ENCODE results near the gene MORF4L1. TPM values are rescaled to one million over a fixed set of nuclear protein-coding genes. Genes with fewer than 3 reads are reported as not detected.

Gene MORF4L1
- total RNA-seq, 4 donors from 2014 or later, result 118 to 178 (median 141) TPM

DNA sequence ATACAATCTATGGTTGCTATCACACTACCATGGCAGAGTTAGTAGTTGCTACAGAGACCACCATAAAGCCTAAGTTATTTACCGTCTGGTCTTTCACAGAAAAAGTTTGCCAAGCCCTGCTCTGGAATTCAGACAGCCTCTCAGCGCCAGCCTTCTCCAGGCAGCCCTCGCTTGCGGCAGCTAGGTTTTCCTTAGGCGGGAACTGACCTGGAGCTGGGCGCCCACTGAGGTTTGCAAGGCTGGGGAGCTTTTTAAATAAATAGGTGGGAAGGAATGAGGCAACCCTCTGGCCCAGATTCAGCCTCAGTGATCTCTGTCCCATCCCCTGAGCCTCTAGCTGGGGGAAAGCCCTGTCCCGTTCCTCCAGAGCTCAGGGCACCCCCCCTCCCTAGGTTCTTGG lies 71.0 kb downstream of the MORF4L1 start:
- WGBS, 2 donors, result 64 to 65% methylated on average over 7 of the region's 7 CpGs
- no peak for DNase-seq (ENCODE audit: low spot score in 2 of 2)
- no peak for TF ChIP-seq POLR2A (IDR thresholded peaks at IDR 0.05)
- TF ChIP-seq, protein P1, sequence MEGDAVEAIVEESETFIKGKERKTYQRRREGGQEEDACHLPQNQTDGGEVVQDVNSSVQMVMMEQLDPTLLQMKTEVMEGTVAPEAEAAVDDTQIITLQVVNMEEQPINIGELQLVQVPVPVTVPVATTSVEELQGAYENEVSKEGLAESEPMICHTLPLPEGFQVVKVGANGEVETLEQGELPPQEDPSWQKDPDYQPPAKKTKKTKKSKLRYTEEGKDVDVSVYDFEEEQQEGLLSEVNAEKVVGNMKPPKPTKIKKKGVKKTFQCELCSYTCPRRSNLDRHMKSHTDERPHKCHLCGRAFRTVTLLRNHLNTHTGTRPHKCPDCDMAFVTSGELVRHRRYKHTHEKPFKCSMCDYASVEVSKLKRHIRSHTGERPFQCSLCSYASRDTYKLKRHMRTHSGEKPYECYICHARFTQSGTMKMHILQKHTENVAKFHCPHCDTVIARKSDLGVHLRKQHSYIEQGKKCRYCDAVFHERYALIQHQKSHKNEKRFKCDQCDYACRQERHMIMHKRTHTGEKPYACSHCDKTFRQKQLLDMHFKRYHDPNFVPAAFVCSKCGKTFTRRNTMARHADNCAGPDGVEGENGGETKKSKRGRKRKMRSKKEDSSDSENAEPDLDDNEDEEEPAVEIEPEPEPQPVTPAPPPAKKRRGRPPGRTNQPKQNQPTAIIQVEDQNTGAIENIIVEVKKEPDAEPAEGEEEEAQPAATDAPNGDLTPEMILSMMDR (IDR thresholded peaks at IDR 0.05), result no peak
- no peak overlapping the region for H3K4me3 ChIP-seq (ENCODE audit: low read depth, poor library complexity, severe bottlenecking)
- intact Hi-C loops (cut with DNase I; ENCODE audit: low total_unique reads), result no loop called here

DNA sequence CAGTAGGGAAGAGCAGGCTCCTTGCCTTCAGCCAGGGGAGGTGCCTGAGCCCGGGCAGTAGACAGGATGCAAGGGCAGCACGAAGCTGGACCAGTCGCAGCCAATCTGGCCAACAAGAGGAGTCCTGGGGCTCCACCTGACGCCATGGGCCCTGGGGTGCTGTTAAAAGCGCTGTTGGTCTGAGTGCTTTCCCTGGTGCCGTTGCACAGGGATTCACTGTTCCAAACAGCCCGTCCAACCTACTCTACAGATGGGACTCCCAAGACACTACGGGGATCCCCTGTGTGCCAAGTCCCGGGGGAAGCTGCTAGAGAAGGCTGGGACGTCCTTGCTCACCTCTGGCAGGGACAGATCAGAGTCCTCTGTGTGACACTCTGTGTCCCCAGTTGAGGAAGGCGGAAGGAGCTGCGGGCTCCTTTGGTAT lies 71.5 kb downstream of the MORF4L1 start:
- DNase-seq (ENCODE audit: low spot score in 2 of 2), result no peak
- intact Hi-C loops (cut with DNase I; ENCODE audit: low total_unique reads), result no loop called here
- 23 to 36% methylated on average over 11 to 12 of the region's 12 CpGs for WGBS, 2 donors
- no peak for TF ChIP-seq POLR2A (IDR thresholded peaks at IDR 0.05)
- peak overlapping the region; percentile 80 for H3K4me3 ChIP-seq (ENCODE audit: low read depth, poor library complexity, severe bottlenecking)

DNA sequence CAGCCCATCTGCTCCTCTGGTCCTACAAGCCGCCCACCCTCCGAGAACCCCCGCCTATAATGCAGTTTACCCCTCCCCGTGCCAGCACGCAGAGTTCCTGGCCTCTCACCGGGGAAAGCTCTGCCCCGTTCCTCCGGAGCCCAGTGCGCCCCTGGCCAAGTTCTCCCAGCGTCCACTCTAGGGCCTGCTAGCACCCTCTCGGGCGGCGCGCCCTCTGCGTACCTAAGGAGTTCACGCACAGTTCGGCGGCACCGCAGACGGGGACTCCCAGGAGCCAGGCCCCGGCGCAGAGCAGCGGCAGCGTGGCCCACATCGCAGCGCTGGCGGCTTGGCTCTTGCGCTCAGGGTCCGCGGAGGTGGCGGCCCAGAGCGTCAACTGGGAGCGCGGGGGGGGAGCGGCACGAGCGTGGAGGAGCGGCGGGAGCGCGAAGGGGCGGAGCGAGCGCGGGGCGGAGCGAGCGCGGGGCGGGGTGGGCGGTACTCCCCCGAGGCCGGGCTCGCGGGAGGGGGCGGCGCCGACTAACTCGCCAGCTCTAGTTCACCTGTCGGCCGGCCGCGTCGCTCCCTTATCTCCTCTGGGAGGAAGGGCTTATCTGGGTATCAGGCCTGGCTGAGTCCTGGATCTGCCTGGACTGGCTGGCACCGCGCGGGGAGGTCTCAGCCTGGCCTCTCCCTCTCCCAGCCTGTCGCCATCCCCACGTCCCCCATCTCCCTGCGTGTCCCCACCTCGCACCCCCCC lies 72.1 kb downstream of the MORF4L1 start, which contains the start of gene CTSH:
TSS of gene CTSH (minus strand) at position 378 of the 739 bp plus-strand sequence. CDS start at position 313, 65 bp downstream.
- intact Hi-C loops (cut with DNase I; ENCODE audit: low total_unique reads), result no loop called here
- WGBS, 2 donors, result 2 to 3% methylated on average over 23 to 41 of the region's 71 CpGs
- no peak for TF ChIP-seq POLR2A (IDR thresholded peaks at IDR 0.05)
- TF ChIP-seq, protein P1 (IDR thresholded peaks at IDR 0.05), result no peak
- DNase-seq (ENCODE audit: low spot score in 2 of 2), result peak in 1 of 2 donors; percentile 94
- H3K4me3 ChIP-seq (ENCODE audit: low read depth, poor library complexity, severe bottlenecking), result peak within 1 kb of the TSS; percentile 80

DNA sequence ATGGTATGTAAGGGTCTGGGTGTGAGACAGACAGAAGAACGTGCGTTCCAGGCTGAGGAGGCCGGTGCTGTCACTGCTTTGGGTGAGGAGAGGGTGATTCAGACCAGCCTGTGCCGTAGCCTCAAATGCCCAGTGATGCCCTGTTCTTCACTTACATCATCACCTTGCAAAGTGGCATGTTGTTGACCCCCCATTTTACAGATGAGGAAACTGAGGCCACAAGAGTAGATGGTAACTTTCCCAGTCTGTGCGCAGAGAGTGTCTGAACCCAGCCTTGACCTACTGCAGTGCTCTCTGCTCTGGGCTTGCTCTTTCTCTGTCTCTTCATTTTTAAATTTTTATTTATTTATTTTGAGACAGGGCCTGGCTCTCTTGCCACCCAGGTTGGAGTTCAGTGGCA lies 73.8 kb downstream of the MORF4L1 start:
- TF ChIP-seq POLR2A (IDR thresholded peaks at IDR 0.05), result no peak
- TF ChIP-seq, protein P1 (IDR thresholded peaks at IDR 0.05), result no peak
- no peak for DNase-seq (ENCODE audit: low spot score in 2 of 2)
- intact Hi-C loops (cut with DNase I; ENCODE audit: low total_unique reads), result no loop called here
- no peak overlapping the region for H3K4me3 ChIP-seq (ENCODE audit: low read depth, poor library complexity, severe bottlenecking)
- 72 to 94% methylated on average over 5 of the region's 5 CpGs for WGBS, 2 donors

DNA sequence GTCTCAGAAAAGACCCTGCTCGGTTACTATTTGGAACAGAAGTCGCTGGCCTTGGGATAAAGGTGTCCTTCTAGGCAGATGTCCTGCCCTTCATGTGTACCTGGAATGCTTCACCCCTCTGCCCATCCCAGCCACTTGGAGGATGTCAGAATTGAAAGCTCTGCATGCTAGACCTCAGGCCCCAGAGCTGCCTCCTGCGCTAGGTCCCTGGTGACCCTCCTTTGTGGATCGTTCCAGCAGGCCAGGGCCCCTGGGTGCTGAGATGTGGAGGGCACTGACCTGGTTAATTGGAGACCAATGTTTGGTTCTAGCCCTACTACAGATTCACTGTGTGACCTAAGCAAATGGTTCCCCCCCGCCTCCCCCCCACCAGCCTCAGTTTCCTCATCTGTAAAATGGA lies 74.8 kb downstream of the MORF4L1 start:
- intact Hi-C loops (cut with DNase I; ENCODE audit: low total_unique reads), result no loop called here
- WGBS, 2 donors, result 85 to 86% methylated on average over 5 of the region's 5 CpGs
- no peak for DNase-seq (ENCODE audit: low spot score in 2 of 2)
- TF ChIP-seq, protein P1 (IDR thresholded peaks at IDR 0.05), result no peak
- TF ChIP-seq POLR2A (IDR thresholded peaks at IDR 0.05), result no peak
- H3K4me3 ChIP-seq (ENCODE audit: low read depth, poor library complexity, severe bottlenecking), result no peak overlapping the region

Other genes with a start within 250 kb of the MORF4L1 start
- under 1 TPM in 1 of 4 donors, not detected in 3; 0.19 TPM for gene CHRNB4, start 231.7 kb upstream of the MORF4L1 start, total RNA-seq
- gene ADAMTS7, start 61.4 kb upstream of the MORF4L1 start, total RNA-seq, result 1 to 10 TPM in 1 of 4 donors, under 1 TPM in 3; 0.59 to 2.1 (median 0.60) TPM
- 100 to 1,000 TPM; 213 to 518 (median 291) TPM for gene CTSH, start 72.2 kb downstream of the MORF4L1 start, total RNA-seq
- under 1 TPM in 1 of 4 donors, not detected in 3; 0.10 TPM for gene RASGRF1, start 217.9 kb downstream of the MORF4L1 start, total RNA-seq